ENCODE measurements around the gene RPS6KA1. TPM values are rescaled to one million over a fixed set of nuclear protein-coding genes. Genes with fewer than 3 reads are reported as not detected.

Gene RPS6KA1
- total and polyA plus RNA-seq, 2 donors from 2014 or later = 39.5 to 58.1 TPM

DNA sequence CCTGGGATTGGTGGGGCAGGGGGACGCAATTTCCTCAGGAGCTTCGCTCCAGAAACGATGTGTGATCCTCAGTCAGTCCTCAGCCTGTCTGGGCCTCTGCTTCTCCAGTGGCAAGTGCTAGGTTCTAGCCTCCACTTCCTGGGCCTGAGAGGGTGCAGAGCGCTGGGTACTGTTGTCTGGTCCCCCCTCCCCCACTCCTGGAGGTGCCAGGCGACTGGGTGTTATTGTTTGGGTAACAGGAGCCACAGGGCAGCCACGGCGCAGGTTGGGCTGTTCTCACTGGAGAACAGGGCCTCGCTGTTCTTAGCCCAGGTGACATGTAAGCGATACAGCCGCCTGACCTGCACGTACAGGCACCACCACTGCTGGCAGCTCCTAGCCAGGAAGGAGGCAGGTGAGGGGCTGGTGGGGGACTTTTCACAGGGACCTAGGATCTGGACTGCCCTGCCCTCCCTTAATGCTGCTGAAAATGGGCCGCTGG lies 2.1 kb downstream of the RPS6KA1 start:
- peak; percentile 18 to 88 (median 25) for DNase-seq
- peak overlapping the region in 2 of 3 donors; percentile 44 to 70 for H3K9ac ChIP-seq (ENCODE audit: low read length in 3 of 3)
- no peaks in the 10 kb centered on the region for H3K9me3 ChIP-seq (ENCODE audit: control insufficient read depth in 2 of 3, insufficient read depth in 1 of 3, low read length in 3 of 3)
- peak overlapping the region; percentile 75 to 79 for H3K27ac ChIP-seq (ENCODE audit: low read depth in 2 of 2, low read length in 2 of 2)
- TF ChIP-seq, protein P1, sequence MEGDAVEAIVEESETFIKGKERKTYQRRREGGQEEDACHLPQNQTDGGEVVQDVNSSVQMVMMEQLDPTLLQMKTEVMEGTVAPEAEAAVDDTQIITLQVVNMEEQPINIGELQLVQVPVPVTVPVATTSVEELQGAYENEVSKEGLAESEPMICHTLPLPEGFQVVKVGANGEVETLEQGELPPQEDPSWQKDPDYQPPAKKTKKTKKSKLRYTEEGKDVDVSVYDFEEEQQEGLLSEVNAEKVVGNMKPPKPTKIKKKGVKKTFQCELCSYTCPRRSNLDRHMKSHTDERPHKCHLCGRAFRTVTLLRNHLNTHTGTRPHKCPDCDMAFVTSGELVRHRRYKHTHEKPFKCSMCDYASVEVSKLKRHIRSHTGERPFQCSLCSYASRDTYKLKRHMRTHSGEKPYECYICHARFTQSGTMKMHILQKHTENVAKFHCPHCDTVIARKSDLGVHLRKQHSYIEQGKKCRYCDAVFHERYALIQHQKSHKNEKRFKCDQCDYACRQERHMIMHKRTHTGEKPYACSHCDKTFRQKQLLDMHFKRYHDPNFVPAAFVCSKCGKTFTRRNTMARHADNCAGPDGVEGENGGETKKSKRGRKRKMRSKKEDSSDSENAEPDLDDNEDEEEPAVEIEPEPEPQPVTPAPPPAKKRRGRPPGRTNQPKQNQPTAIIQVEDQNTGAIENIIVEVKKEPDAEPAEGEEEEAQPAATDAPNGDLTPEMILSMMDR (IDR thresholded peaks at IDR 0.05; ENCODE audit: borderline replicate concordance, extremely low read depth, insufficient read depth) = no peak
- FAIRE-seq = no peak
- H3K36me3 ChIP-seq (ENCODE audit: control insufficient read depth in 2 of 3, insufficient read depth in 3 of 3, low read length in 3 of 3) = no peaks in the 10 kb centered on the region
- peak overlapping the region in 2 of 3 donors; percentile 51 to 78 for H3K4me3 ChIP-seq (ENCODE audit: low read length in 3 of 3)
- intact Hi-C loops (cut with DNase I) = no loop called here
- H3K4me1 ChIP-seq (ENCODE audit: control insufficient read depth in 2 of 3, insufficient read depth in 2 of 3, low read depth in 1 of 3, low read length in 3 of 3) = peaks cover 0 to 37% (median 18%) of the 10 kb centered on the region in 3 donors
- no peaks in the 10 kb centered on the region for H3K27me3 ChIP-seq (ENCODE audit: control insufficient read depth, insufficient read depth, low read length)

DNA sequence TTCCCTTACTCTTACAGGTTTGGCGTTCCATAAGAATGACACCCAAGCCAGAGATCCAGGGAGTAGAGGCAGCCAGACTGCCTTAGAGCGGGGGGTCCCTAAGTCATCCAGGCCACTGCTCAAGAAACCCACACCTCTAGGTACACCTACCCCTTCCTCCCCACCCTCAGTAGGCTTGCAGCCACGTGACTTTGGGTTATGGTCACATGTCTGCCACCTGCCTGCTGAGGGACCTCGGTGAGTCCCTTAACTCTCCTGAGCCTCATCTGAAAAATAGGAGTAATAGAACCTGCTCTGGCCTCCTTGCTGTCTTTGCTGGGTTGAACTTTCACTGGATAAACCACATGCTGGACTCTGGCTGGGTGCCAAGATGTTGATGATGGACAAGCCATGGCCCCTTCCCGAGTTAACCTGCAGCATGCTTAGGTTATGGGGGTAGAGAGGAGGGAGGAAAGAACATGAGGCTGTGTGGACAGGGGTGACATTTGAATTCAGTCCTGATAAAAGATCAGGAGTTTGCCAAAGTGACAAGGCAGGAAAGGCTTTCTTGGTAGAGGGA lies 4.5 kb downstream of the RPS6KA1 start:
- DNase-seq (peak in 1 of 5 donors; percentile 28), FAIRE-seq (no peak)
- no peaks in the 10 kb centered on the region for H3K27me3 ChIP-seq (ENCODE audit: control insufficient read depth, insufficient read depth, low read length)
- intact Hi-C loops (cut with DNase I) = no loop called here
- TF ChIP-seq, protein P1 (IDR thresholded peaks at IDR 0.05; ENCODE audit: borderline replicate concordance, extremely low read depth, insufficient read depth) = no peak
- no peak overlapping the region for H3K9ac ChIP-seq (ENCODE audit: low read length in 3 of 3)
- H3K9me3 ChIP-seq (ENCODE audit: control insufficient read depth in 2 of 3, insufficient read depth in 1 of 3, low read length in 3 of 3) = no peaks in the 10 kb centered on the region
- peaks cover 0 to 6% (median 5%) of the 10 kb centered on the region in 3 donors for H3K36me3 ChIP-seq (ENCODE audit: control insufficient read depth in 2 of 3, insufficient read depth in 3 of 3, low read length in 3 of 3)
- H3K27ac ChIP-seq (ENCODE audit: low read depth in 2 of 2, low read length in 2 of 2) = no peak overlapping the region
- peaks cover 0 to 41% (median 18%) of the 10 kb centered on the region in 3 donors for H3K4me1 ChIP-seq (ENCODE audit: control insufficient read depth in 2 of 3, insufficient read depth in 2 of 3, low read depth in 1 of 3, low read length in 3 of 3)
- H3K4me3 ChIP-seq (ENCODE audit: low read length in 3 of 3) = no peak overlapping the region

GRCh38 chr1:26535201-26535600 lies 5.6 kb downstream of the RPS6KA1 start:
- peaks cover 0 to 40% (median 18%) of the 10 kb centered on the region in 3 donors for H3K4me1 ChIP-seq (ENCODE audit: control insufficient read depth in 2 of 3, insufficient read depth in 2 of 3, low read depth in 1 of 3, low read length in 3 of 3)
- peaks cover 0 to 6% (median 5%) of the 10 kb centered on the region in 3 donors for H3K36me3 ChIP-seq (ENCODE audit: control insufficient read depth in 2 of 3, insufficient read depth in 3 of 3, low read length in 3 of 3)
- intact Hi-C loops (cut with DNase I) = no loop called here
- TF ChIP-seq, protein P1 (IDR thresholded peaks at IDR 0.05; ENCODE audit: borderline replicate concordance, extremely low read depth, insufficient read depth) = no peak
- FAIRE-seq (no peak), DNase-seq (no peak)
- H3K4me3 ChIP-seq (ENCODE audit: low read length in 3 of 3) = no peak overlapping the region
- no peaks in the 10 kb centered on the region for H3K9me3 ChIP-seq (ENCODE audit: control insufficient read depth in 2 of 3, insufficient read depth in 1 of 3, low read length in 3 of 3)
- no peaks in the 10 kb centered on the region for H3K27me3 ChIP-seq (ENCODE audit: control insufficient read depth, insufficient read depth, low read length)
- no peak overlapping the region for H3K9ac ChIP-seq (ENCODE audit: low read length in 3 of 3)
- H3K27ac ChIP-seq (ENCODE audit: low read depth in 2 of 2, low read length in 2 of 2) = no peak overlapping the region
